Neural cell (in vitro differentiated cells): Measurements from ENCODE around the gene IFT122. TPM values are rescaled to one million over a fixed set of nuclear protein-coding genes. Genes with fewer than 3 reads are reported as not detected.

Experiments
- H2AFZ ChIP-seq: fragments of 200-600, 300-800 bp; sonication (generic), shearing (Covaris generic); 2 replicates; pipeline ENCODE4 v1.6.0; 2014; ENCODE audit warnings: low read depth, mild to moderate bottlenecking, antibody characterized with exemption, low read length, moderate library complexity
- H3F3A ChIP-seq: fragments of 200-600 bp; shearing (Covaris generic); 2 replicates; pipeline ENCODE4 v1.6.1; 2016; ENCODE audit warnings: mild to moderate bottlenecking, moderate library complexity, mixed read lengths, antibody characterized with exemption, low read length; ENCODE audit not compliant: insufficient read depth, poor library complexity, severe bottlenecking
- H3K27ac ChIP-seq: fragments of 200-600, 300-800 bp; sonication (generic), shearing (Covaris generic); 2 replicates; pipeline ENCODE4 v1.5.1; 2014; ENCODE audit warnings: mild to moderate bottlenecking, low read length, moderate library complexity
- H3K27me3 ChIP-seq: fragments of 300-800, 200-600 bp; sonication (generic), shearing (Covaris generic); 2 replicates; pipeline ENCODE4 v1.6.0; 2014; ENCODE audit warnings: mild to moderate bottlenecking, low read depth, low read length, moderate library complexity; ENCODE audit not compliant: insufficient read depth
- H3K36me3 ChIP-seq: fragments of 300-800, 200-600 bp; sonication (generic), shearing (Covaris generic); 2 replicates; pipeline ENCODE4 v1.5.1; 2014; ENCODE audit warnings: mild to moderate bottlenecking, antibody characterized with exemption, low read length, moderate library complexity; ENCODE audit not compliant: insufficient read depth
- H3K4me2 ChIP-seq: fragments of 300-800, 200-600 bp; sonication (generic), shearing (Covaris generic); 2 replicates; pipeline ENCODE4 v1.6.0; 2014; ENCODE audit warnings: mild to moderate bottlenecking, low read length
- H3K4me3 ChIP-seq: fragments of 300-800, 200-600 bp; sonication (generic), shearing (Covaris generic); 2 replicates; pipeline ENCODE4 v1.5.1; 2014; ENCODE audit warnings: mild to moderate bottlenecking, low read length, moderate library complexity
- H3K79me2 ChIP-seq: fragments of 200-600 bp; shearing (Covaris generic); replicated peaks from 2 replicates; pipeline ENCODE4 v1.6.0; 2014; ENCODE audit warnings: mild to moderate bottlenecking, low read length, moderate library complexity; ENCODE audit not compliant: insufficient read depth
- H3K9ac ChIP-seq: fragments of 300-800, 200-600 bp; sonication (generic), shearing (Covaris generic); 2 replicates; pipeline ENCODE4 v1.6.1; 2016; ENCODE audit warnings: mild to moderate bottlenecking, low read length, mixed read lengths
- H3K9me2 ChIP-seq: fragments of 200-600 bp; shearing (Covaris generic); 2 replicates; pipeline ENCODE4 v1.6.1; 2016; ENCODE audit warnings: mild to moderate bottlenecking, low read length, mixed read lengths; ENCODE audit not compliant: insufficient read depth
- H3K9me3 ChIP-seq: fragments of 200-600, 300-800 bp; sonication (generic), shearing (Covaris generic); 2 replicates; pipeline ENCODE4 v1.6.1; 2016; ENCODE audit warnings: mild to moderate bottlenecking, mixed run types, low read length, moderate library complexity, mixed read lengths
- H4K20me1 ChIP-seq: fragments of 200-600 bp; shearing (Covaris generic); 2 replicates; pipeline ENCODE4 v1.6.1; 2016; ENCODE audit warnings: mild to moderate bottlenecking, mixed run types; ENCODE audit not compliant: insufficient read depth
- CTCF ChIP-seq: fragments of 450-650 bp; IDR thresholded peaks from 2 replicates; pipeline ENCODE4 v1.5.1; 2014; ENCODE audit warnings: antibody characterized with exemption, mild to moderate bottlenecking, moderate library complexity; ENCODE audit not compliant: poor library complexity, severe bottlenecking
- EP300 ChIP-seq: fragments of 450-650 bp; conservative IDR thresholded peaks from 2 replicates; pipeline ENCODE4 v1.6.1; 2014; ENCODE audit warnings: antibody characterized with exemption, mild to moderate bottlenecking, moderate library complexity; ENCODE audit not compliant: poor library complexity, severe bottlenecking
- EZH2 ChIP-seq: fragments of 200-600, 300-800 bp; shearing (Covaris generic), sonication (generic); IDR thresholded peaks from 2 replicates; pipeline ENCODE4 v1.6.1; 2014; ENCODE audit warnings: antibody characterized with exemption, low read length, borderline replicate concordance, mild to moderate bottlenecking; ENCODE audit not compliant: insufficient read depth, poor library complexity, severe bottlenecking
- MXI1 ChIP-seq: fragments of 450-650 bp; conservative IDR thresholded peaks from 2 replicates; pipeline ENCODE4 v1.6.1; 2014; ENCODE audit warnings: antibody characterized with exemption, mild to moderate bottlenecking; ENCODE audit not compliant: poor library complexity, severe bottlenecking
- POLR2AphosphoS5 ChIP-seq: IDR thresholded peaks from 2 replicates; pipeline ENCODE4 v1.6.1; 2012
- RAD21 ChIP-seq: fragments of 450-650 bp; conservative IDR thresholded peaks from 2 replicates; pipeline ENCODE4 v1.6.1; 2014; ENCODE audit warnings: antibody characterized with exemption, mild to moderate bottlenecking, moderate library complexity
- REST ChIP-seq: IDR thresholded peaks from 2 replicates; pipeline ENCODE4 v1.6.1; 2012; ENCODE audit warnings: borderline replicate concordance
- SMC3 ChIP-seq: fragments of 450-650 bp; conservative IDR thresholded peaks from 2 replicates; pipeline ENCODE4 v1.6.1; 2014; ENCODE audit warnings: antibody characterized with exemption, mild to moderate bottlenecking, moderate library complexity; ENCODE audit not compliant: poor library complexity
- TAF1 ChIP-seq: IDR thresholded peaks from 2 replicates; pipeline ENCODE4 v1.6.1; 2012; ENCODE audit warnings: low read depth
- polyA plus RNA-seq: library from polyadenylated mRNA; depleted of rRNA; stranded (reverse); fragments of >200 nt; gene quantifications from 2 replicates; pipeline ENCODE4 v1.2.3, GENCODE V29; 2014

Gene IFT122
- polyA plus RNA-seq, 1 donor from 2014 or later: 28.3 TPM

- no peak overlapping the region for H3K27ac ChIP-seq
- no peaks in the 10 kb centered on the region for H3K9me3 ChIP-seq
- no peak overlapping the region for H3K4me3 ChIP-seq
- H3K79me2 ChIP-seq: no peaks in the 10 kb centered on the region
- H3F3A ChIP-seq: no peaks in the 10 kb centered on the region
- H3K9me2 ChIP-seq: no peaks in the 10 kb centered on the region
- H3K9ac ChIP-seq: no peak overlapping the region
- H2AFZ ChIP-seq: no peak overlapping the region
- H3K4me2 ChIP-seq: no peak overlapping the region
- no peaks in the 10 kb centered on the region for H3K27me3 ChIP-seq
- no peaks in the 10 kb centered on the region for H4K20me1 ChIP-seq
- TF ChIP-seq TAF1 (no peak), EZH2 (no peak), REST (no peak), MXI1 (no peak)
- H3K36me3 ChIP-seq: no peaks in the 10 kb centered on the region
These were observed 90.8 kb downstream of the IFT122 start for GRCh38 chr3:129530821-129531220.

- Histone ChIP-seq H3K9ac (no peak overlapping the region), H3K9me2 (no peaks in the 10 kb centered on the region), H3F3A (no peaks in the 10 kb centered on the region), H3K9me3 (no peaks in the 10 kb centered on the region), H2AFZ (no peak overlapping the region), H3K79me2 (no peaks in the 10 kb centered on the region), H3K27me3 (no peaks in the 10 kb centered on the region), H3K27ac (no peak overlapping the region), H3K4me2 (no peak overlapping the region), H3K36me3 (no peaks in the 10 kb centered on the region), H4K20me1 (no peaks in the 10 kb centered on the region), H3K4me3 (no peak overlapping the region)
- no peak for TF ChIP-seq EP300
- no peak for TF ChIP-seq POLR2AphosphoS5
- TF ChIP-seq EZH2: no peak
- TF ChIP-seq SMC3: no peak
- TF ChIP-seq MXI1: no peak
- TF ChIP-seq TAF1: no peak
- TF ChIP-seq RAD21: no peak
- no peak for TF ChIP-seq CTCF
- no peak for TF ChIP-seq REST
These were observed 91.7 kb downstream of the IFT122 start for GRCh38 chr3:129531699-129532098.
